Measurements from ENCODE around the gene IL32.

- TF ChIP-seq NFYB (CRISPR knock-in tag; conservative IDR thresholded peaks at IDR 0.05; ENCODE audit: low read depth) (no peak), USF2 (CRISPR knock-in tag; IDR thresholded peaks at IDR 0.05) (no peak), CTCF (IDR thresholded peaks at IDR 0.05) (no peak), ZNF121 (CRISPR knock-in tag; IDR thresholded peaks at IDR 0.05) (no peak), STAT6 (CRISPR knock-in tag; conservative IDR thresholded peaks at IDR 0.05; ENCODE audit: low read depth) (no peak), GABPB1 (CRISPR knock-in tag; IDR thresholded peaks at IDR 0.05) (no peak), IRF2 (CRISPR knock-in tag; IDR thresholded peaks at IDR 0.05; ENCODE audit: borderline replicate concordance, low read depth) (no peak), MAX (CRISPR knock-in tag; IDR thresholded peaks at IDR 0.05) (no peak), ZNF281 (CRISPR knock-in tag; IDR thresholded peaks at IDR 0.05) (no peak), NR2C2 (CRISPR knock-in tag; IDR thresholded peaks at IDR 0.05) (no peak), ATF6 (CRISPR knock-in tag; IDR thresholded peaks at IDR 0.05) (no peak), CBFB (CRISPR knock-in tag; IDR thresholded peaks at IDR 0.05; ENCODE audit: low read depth) (no peak), ZSCAN18 (CRISPR knock-in tag; IDR thresholded peaks at IDR 0.05) (no peak)
These were observed 26.5 kb upstream of the IL32 start for GRCh38 chr16:3038896-3039295.

Measured in WTC11 (cell line).